ENCODE data around the gene COL9A3. TPM values are rescaled to one million over a fixed set of nuclear protein-coding genes. Genes with fewer than 3 reads are reported as not detected.

The COL9A3 gene
- total RNA-seq, 2 donors from 2014 or later: not detected

- H3K27ac Mint-ChIP-seq: no peak overlapping the region
- no peaks in the 10 kb centered on the region for H3K4me1 Mint-ChIP-seq
- no peaks in the 10 kb centered on the region for H3K9me3 Mint-ChIP-seq
- no peaks in the 10 kb centered on the region for H3K27me3 Mint-ChIP-seq
- H3K4me3 Mint-ChIP-seq: no peak overlapping the region
- H3K36me3 Mint-ChIP-seq (ENCODE audit: low read depth): no peaks in the 10 kb centered on the region
- ATAC-seq (replicated peaks): no peak
Measured at GRCh38 chr20:62826646-62827310, 9.9 kb downstream of the COL9A3 start.

GRCh38 chr20:62827311-62828038 lies 10.6 kb downstream of the COL9A3 start:
- H3K36me3 Mint-ChIP-seq (ENCODE audit: low read depth): no peaks in the 10 kb centered on the region
- H3K27me3 Mint-ChIP-seq: no peaks in the 10 kb centered on the region
- H3K9me3 Mint-ChIP-seq: no peaks in the 10 kb centered on the region
- no peaks in the 10 kb centered on the region for H3K4me1 Mint-ChIP-seq
- no peak overlapping the region for H3K4me3 Mint-ChIP-seq
- ATAC-seq (replicated peaks): no peak
- H3K27ac Mint-ChIP-seq: no peak overlapping the region

- Mint-ChIP-seq H3K4me3 (no peak overlapping the region), H3K36me3 (ENCODE audit: low read depth) (no peaks in the 10 kb centered on the region), H3K4me1 (no peaks in the 10 kb centered on the region), H3K27me3 (no peaks in the 10 kb centered on the region), H3K27ac (no peak overlapping the region), H3K9me3 (no peaks in the 10 kb centered on the region)
- ATAC-seq (replicated peaks): no peak
Measured at GRCh38 chr20:62828051-62828450, 11.2 kb downstream of the COL9A3 start.

GRCh38 chr20:62828511-62829230 lies 11.8 kb downstream of the COL9A3 start:
- H3K27ac Mint-ChIP-seq: no peak overlapping the region
- H3K9me3 Mint-ChIP-seq: no peaks in the 10 kb centered on the region
- no peaks in the 10 kb centered on the region for H3K4me1 Mint-ChIP-seq
- no peaks in the 10 kb centered on the region for H3K36me3 Mint-ChIP-seq (ENCODE audit: low read depth)
- no peak for ATAC-seq (replicated peaks)
- no peaks in the 10 kb centered on the region for H3K27me3 Mint-ChIP-seq
- no peak overlapping the region for H3K4me3 Mint-ChIP-seq

GRCh38 chr20:62829231-62830230 lies 12.7 kb downstream of the COL9A3 start:
- no peaks in the 10 kb centered on the region for H3K4me1 Mint-ChIP-seq
- H3K36me3 Mint-ChIP-seq (ENCODE audit: low read depth): no peaks in the 10 kb centered on the region
- H3K27me3 Mint-ChIP-seq: no peaks in the 10 kb centered on the region
- H3K27ac Mint-ChIP-seq: no peak overlapping the region
- H3K4me3 Mint-ChIP-seq: no peak overlapping the region
- H3K9me3 Mint-ChIP-seq: no peaks in the 10 kb centered on the region
- ATAC-seq (replicated peaks): no peak

GRCh38 chr20:62830251-62830650 lies 13.4 kb downstream of the COL9A3 start:
- no peaks in the 10 kb centered on the region for H3K4me1 Mint-ChIP-seq
- no peak for ATAC-seq (replicated peaks)
- H3K27me3 Mint-ChIP-seq: no peaks in the 10 kb centered on the region
- H3K9me3 Mint-ChIP-seq: no peaks in the 10 kb centered on the region
- no peak overlapping the region for H3K27ac Mint-ChIP-seq
- H3K36me3 Mint-ChIP-seq (ENCODE audit: low read depth): no peaks in the 10 kb centered on the region
- no peak overlapping the region for H3K4me3 Mint-ChIP-seq

- H3K9me3 Mint-ChIP-seq: no peaks in the 10 kb centered on the region
- no peak for ATAC-seq (replicated peaks)
Measured at GRCh38 chr20:62830821-62831220, 14.0 kb downstream of the COL9A3 start.

GRCh38 chr20:62831361-62831788 lies 14.5 kb downstream of the COL9A3 start:
- H3K27ac Mint-ChIP-seq: no peak overlapping the region
- H3K4me1 Mint-ChIP-seq: no peaks in the 10 kb centered on the region
- H3K4me3 Mint-ChIP-seq: no peak overlapping the region
- no peak for ATAC-seq (replicated peaks)
- no peaks in the 10 kb centered on the region for H3K9me3 Mint-ChIP-seq
- no peaks in the 10 kb centered on the region for H3K36me3 Mint-ChIP-seq (ENCODE audit: low read depth)
- peaks cover 5% of the 10 kb centered on the region for H3K27me3 Mint-ChIP-seq

More at GRCh38 chr20:62830821-62831220, 14.0 kb downstream of the COL9A3 start:
- Mint-ChIP-seq H3K4me3 (no peak overlapping the region), H3K27me3 (peaks cover 5% of the 10 kb centered on the region), H3K27ac (no peak overlapping the region), H3K4me1 (no peaks in the 10 kb centered on the region), H3K36me3 (ENCODE audit: low read depth) (no peaks in the 10 kb centered on the region)

GRCh38 chr20:62831854-62832211 lies 15.0 kb downstream of the COL9A3 start:
- Mint-ChIP-seq H3K36me3 (ENCODE audit: low read depth) (no peaks in the 10 kb centered on the region), H3K4me3 (no peak overlapping the region), H3K27ac (no peak overlapping the region), H3K4me1 (no peaks in the 10 kb centered on the region), H3K27me3 (peaks cover 5% of the 10 kb centered on the region), H3K9me3 (no peaks in the 10 kb centered on the region)
- no peak for ATAC-seq (replicated peaks)

GRCh38 chr20:62832212-62832922 lies 15.5 kb downstream of the COL9A3 start:
- no peak for ATAC-seq (replicated peaks)
- H3K4me1 Mint-ChIP-seq: no peaks in the 10 kb centered on the region
- H3K27me3 Mint-ChIP-seq: peaks cover 5% of the 10 kb centered on the region
- H3K4me3 Mint-ChIP-seq: no peak overlapping the region
- no peaks in the 10 kb centered on the region for H3K36me3 Mint-ChIP-seq (ENCODE audit: low read depth)
- no peaks in the 10 kb centered on the region for H3K9me3 Mint-ChIP-seq
- no peak overlapping the region for H3K27ac Mint-ChIP-seq

GRCh38 chr20:62832951-62833391 lies 16.1 kb downstream of the COL9A3 start:
- Mint-ChIP-seq H3K4me3 (no peak overlapping the region), H3K4me1 (no peaks in the 10 kb centered on the region), H3K27me3 (peaks cover 5% of the 10 kb centered on the region), H3K36me3 (ENCODE audit: low read depth) (no peaks in the 10 kb centered on the region), H3K9me3 (no peaks in the 10 kb centered on the region), H3K27ac (no peak overlapping the region)
- no peak for ATAC-seq (replicated peaks)

- H3K27ac Mint-ChIP-seq: no peak overlapping the region
Measured at GRCh38 chr20:62834967-62835730, 18.3 kb downstream of the COL9A3 start.

More at GRCh38 chr20:62834967-62835730, 18.3 kb downstream of the COL9A3 start:
- no peaks in the 10 kb centered on the region for H3K36me3 Mint-ChIP-seq (ENCODE audit: low read depth)
- ATAC-seq (replicated peaks): no peak
- H3K4me1 Mint-ChIP-seq: no peaks in the 10 kb centered on the region
- no peak overlapping the region for H3K4me3 Mint-ChIP-seq
- no peaks in the 10 kb centered on the region for H3K9me3 Mint-ChIP-seq
- H3K27me3 Mint-ChIP-seq: peaks cover 5% of the 10 kb centered on the region
